HEK293 (cell line): ENCODE measurements around the gene PPY.

Experiments used
- CTCF ChIP-seq: fragments of 450-650 bp; formaldehyde crosslinking; IDR thresholded peaks from 2 replicates; pipeline ENCODE4 v1.5.1; 2016; ENCODE audit warnings: missing biosample characterization, missing genetic modification characterization
- REST ChIP-seq: fragments of 450-650 bp; formaldehyde crosslinking; IDR thresholded peaks from 2 replicates; pipeline ENCODE4 v1.5.1; 2016; ENCODE audit warnings: missing biosample characterization, missing genetic modification characterization
- ZFP3 ChIP-seq: fragments of 450-650 bp; formaldehyde crosslinking; IDR thresholded peaks from 2 replicates; pipeline ENCODE4 v1.5.1; 2016; ENCODE audit warnings: low read depth, missing biosample characterization, missing genetic modification characterization
- ZNF138 ChIP-seq: fragments of 450-650 bp; formaldehyde crosslinking; IDR thresholded peaks from 2 replicates; pipeline ENCODE4 v1.5.1; 2016; ENCODE audit warnings: missing biosample characterization, missing genetic modification characterization, borderline replicate concordance
- ZNF398 ChIP-seq: fragments of 450-650 bp; formaldehyde crosslinking; IDR thresholded peaks from 2 replicates; pipeline ENCODE4 v1.5.1; 2017; ENCODE audit warnings: missing biosample characterization, missing genetic modification characterization

- TF ChIP-seq CTCF (tag by site-specific recombination) (no peak), ZNF398 (peak; percentile 64; the same call in 1 of the 2 replicates), ZFP3 (tag by site-specific recombination) (no peak), ZNF138 (no peak), REST (no peak)
Observed at GRCh38 chr17:43900183-43900857, 42.0 kb downstream of the PPY start.
